ENCODE data around the gene SSH2. TPM values are rescaled to one million over a fixed set of nuclear protein-coding genes. Genes with fewer than 3 reads are reported as not detected.

Gene SSH2
- total and polyA plus RNA-seq, 2 experiments from 2014 or later, result 9.9 to 12.7 TPM

DNA sequence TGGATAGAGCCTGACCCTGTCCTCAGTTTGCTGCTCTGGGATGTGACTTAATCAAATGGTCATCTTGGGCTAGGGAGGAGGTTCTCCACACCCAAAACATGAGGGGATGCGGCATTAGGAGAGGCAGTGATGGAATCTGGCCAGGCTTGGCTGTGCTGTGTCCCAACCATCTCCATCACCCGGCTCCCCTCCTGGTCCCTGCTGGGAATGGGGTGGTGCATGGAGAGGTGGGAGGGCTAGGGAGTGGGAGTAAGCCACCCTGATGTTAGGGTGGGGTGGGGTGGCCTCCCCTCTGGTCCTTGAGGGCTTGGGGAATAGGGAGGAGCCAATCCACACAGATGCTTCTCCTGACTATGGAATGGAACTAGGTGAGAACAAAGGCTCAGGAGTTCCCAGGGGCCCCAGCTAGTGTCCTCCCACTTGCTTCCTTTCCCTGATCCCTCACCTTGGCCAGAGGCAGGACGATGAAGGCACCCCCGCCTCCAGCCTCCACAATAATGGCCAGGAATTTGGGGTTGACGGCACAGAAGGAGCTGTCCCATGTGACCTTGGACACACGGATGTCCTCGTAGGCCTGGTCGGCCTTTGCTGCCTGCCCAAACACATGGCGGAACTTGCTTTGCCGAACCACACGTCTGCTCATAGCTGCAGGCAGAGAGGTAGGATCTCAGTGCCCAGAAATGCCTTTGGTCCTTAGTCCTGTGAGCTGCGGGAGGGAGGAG lies 309.1 kb downstream of the SSH2 start:
- no peak overlapping the region for H3K4me3 ChIP-seq
- no peaks in the 10 kb centered on the region for H3K79me2 ChIP-seq
- no peaks in the 10 kb centered on the region for H3K36me3 ChIP-seq (replicated peaks; ENCODE audit: insufficient read depth, low read depth)
- H3K9me2 ChIP-seq (replicated peaks; ENCODE audit: insufficient read depth), result no peaks in the 10 kb centered on the region
- no peak overlapping the region for H2AFZ ChIP-seq
- no peaks in the 10 kb centered on the region for H3K9me3 ChIP-seq (ENCODE audit: low read depth)
- peaks cover 23% of the 10 kb centered on the region for H3K4me1 ChIP-seq (ENCODE audit: insufficient read depth)
- TF ChIP-seq EZH2phosphoT487 (IDR thresholded peaks at IDR 0.05; ENCODE audit: low read depth, severe bottlenecking, unreplicated experiment), result no peak
- TF ChIP-seq, protein P1, sequence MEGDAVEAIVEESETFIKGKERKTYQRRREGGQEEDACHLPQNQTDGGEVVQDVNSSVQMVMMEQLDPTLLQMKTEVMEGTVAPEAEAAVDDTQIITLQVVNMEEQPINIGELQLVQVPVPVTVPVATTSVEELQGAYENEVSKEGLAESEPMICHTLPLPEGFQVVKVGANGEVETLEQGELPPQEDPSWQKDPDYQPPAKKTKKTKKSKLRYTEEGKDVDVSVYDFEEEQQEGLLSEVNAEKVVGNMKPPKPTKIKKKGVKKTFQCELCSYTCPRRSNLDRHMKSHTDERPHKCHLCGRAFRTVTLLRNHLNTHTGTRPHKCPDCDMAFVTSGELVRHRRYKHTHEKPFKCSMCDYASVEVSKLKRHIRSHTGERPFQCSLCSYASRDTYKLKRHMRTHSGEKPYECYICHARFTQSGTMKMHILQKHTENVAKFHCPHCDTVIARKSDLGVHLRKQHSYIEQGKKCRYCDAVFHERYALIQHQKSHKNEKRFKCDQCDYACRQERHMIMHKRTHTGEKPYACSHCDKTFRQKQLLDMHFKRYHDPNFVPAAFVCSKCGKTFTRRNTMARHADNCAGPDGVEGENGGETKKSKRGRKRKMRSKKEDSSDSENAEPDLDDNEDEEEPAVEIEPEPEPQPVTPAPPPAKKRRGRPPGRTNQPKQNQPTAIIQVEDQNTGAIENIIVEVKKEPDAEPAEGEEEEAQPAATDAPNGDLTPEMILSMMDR (IDR thresholded peaks at IDR 0.05; ENCODE audit: poor library complexity), result no peak
- no peak for TF ChIP-seq EZH2 (IDR thresholded peaks at IDR 0.05; ENCODE audit: borderline replicate concordance)
- peaks cover 70% of the 10 kb centered on the region for H3K27me3 ChIP-seq
- no peak overlapping the region for H3K27ac ChIP-seq
- no peak overlapping the region for H3K4me2 ChIP-seq
- DNase-seq (ENCODE audit: low spot score), result no peak
- 96% methylated on average over 12 of the region's 12 CpGs for WGBS (ENCODE audit: low lambda C conversion rate, missing lambda C conversion rate)
- no peaks in the 10 kb centered on the region for H4K20me1 ChIP-seq (ENCODE audit: insufficient read depth, poor library complexity, severe bottlenecking)

DNA sequence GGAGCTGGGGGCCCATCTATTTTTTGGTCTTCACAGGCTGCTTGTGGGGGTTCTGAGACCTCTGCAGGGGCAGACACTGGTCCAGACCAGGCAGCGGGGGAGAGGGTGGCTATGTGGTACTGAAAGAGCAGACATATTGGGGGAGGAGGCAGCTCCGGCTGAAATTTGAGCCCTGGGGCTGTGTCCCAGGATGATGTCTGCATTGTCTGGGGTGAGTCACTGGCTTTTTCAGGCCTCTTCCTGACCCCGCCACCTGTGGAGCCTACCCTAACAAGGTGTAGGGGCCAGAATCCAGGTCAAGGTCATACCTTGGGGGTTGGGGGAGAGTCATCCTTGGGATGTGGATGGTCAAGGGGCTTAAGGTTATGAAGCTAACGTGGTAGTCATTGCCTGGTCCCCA lies 309.8 kb downstream of the SSH2 start:
- no peak overlapping the region for H3K4me2 ChIP-seq
- H3K27me3 ChIP-seq, result peaks cover 75% of the 10 kb centered on the region
- no peaks in the 10 kb centered on the region for H3K79me2 ChIP-seq
- no peaks in the 10 kb centered on the region for H3K36me3 ChIP-seq (replicated peaks; ENCODE audit: insufficient read depth, low read depth)
- DNase-seq (ENCODE audit: low spot score), result no peak
- 100% methylated on average over 4 of the region's 4 CpGs for WGBS (ENCODE audit: low lambda C conversion rate, missing lambda C conversion rate)
- H3K4me3 ChIP-seq, result no peak overlapping the region
- H3K27ac ChIP-seq, result no peak overlapping the region
- no peaks in the 10 kb centered on the region for H4K20me1 ChIP-seq (ENCODE audit: insufficient read depth, poor library complexity, severe bottlenecking)
- TF ChIP-seq, protein P1 (IDR thresholded peaks at IDR 0.05; ENCODE audit: poor library complexity), result no peak
- peaks cover 28% of the 10 kb centered on the region for H3K4me1 ChIP-seq (ENCODE audit: insufficient read depth)
- H3K9me3 ChIP-seq (ENCODE audit: low read depth), result no peaks in the 10 kb centered on the region
- H2AFZ ChIP-seq, result no peak overlapping the region
- no peaks in the 10 kb centered on the region for H3K9me2 ChIP-seq (replicated peaks; ENCODE audit: insufficient read depth)

DNA sequence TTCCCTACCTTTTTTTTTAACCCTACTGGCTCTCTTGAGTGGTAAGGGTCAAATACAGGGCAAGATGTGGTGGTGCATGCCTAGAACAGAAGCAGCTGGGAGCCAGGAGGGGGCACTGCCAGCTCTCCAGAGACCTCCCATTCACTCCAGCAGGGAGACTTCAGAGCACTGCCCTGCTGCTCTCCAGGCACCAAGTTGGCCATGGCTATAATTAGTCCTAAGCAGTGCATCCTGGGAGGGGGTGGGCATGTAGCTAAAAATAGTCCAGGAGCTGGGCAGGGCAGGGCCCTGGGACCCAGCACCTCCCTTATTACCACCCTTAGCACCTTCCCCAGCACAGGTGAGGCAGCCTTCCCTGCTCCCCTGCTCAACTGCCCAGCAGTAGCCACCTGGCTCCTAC lies 310.8 kb downstream of the SSH2 start:
- Histone ChIP-seq H3K79me2 (no peaks in the 10 kb centered on the region), H3K9me2 (replicated peaks; ENCODE audit: insufficient read depth) (no peaks in the 10 kb centered on the region), H2AFZ (no peak overlapping the region), H3K27me3 (peaks cover 85% of the 10 kb centered on the region), H4K20me1 (ENCODE audit: insufficient read depth, poor library complexity, severe bottlenecking) (no peaks in the 10 kb centered on the region), H3K4me2 (no peak overlapping the region), H3K4me3 (no peak overlapping the region), H3K9me3 (ENCODE audit: low read depth) (no peaks in the 10 kb centered on the region), H3K27ac (no peak overlapping the region), H3K4me1 (ENCODE audit: insufficient read depth) (peaks cover 31% of the 10 kb centered on the region), H3K36me3 (replicated peaks; ENCODE audit: insufficient read depth, low read depth) (no peaks in the 10 kb centered on the region)
- no peak for DNase-seq (ENCODE audit: low spot score)
- TF ChIP-seq EZH2 (IDR thresholded peaks at IDR 0.05; ENCODE audit: borderline replicate concordance) (no peak), EZH2phosphoT487 (IDR thresholded peaks at IDR 0.05; ENCODE audit: low read depth, severe bottlenecking, unreplicated experiment) (no peak)
- TF ChIP-seq, protein P1 (IDR thresholded peaks at IDR 0.05; ENCODE audit: poor library complexity), result no peak
